HepG2 (cell line): ENCODE results near the gene PCSK2. TPM values are rescaled to one million over a fixed set of nuclear protein-coding genes. Genes with fewer than 3 reads are reported as not detected.
A peak's percentile ranks its signal among the peaks of the same experiment; 100 is the strongest.

Source experiments
- EHMT2 ChIP-seq: fragments of 200-600 bp; sonication (generic); IDR thresholded peaks from 2 replicates; pipeline ENCODE4 v1.7.0; 2017; ENCODE audit warnings: antibody characterized with exemption, low read depth, low read length, borderline replicate concordance
- FOXA1 ChIP-seq, 2 experiments: fragments of 450-650 bp in 1 of 2; sonication (generic) in 1 of 2; formaldehyde crosslinking in 1 of 2; IDR thresholded peaks; 2 replicates each; pipeline versions ENCODE4 v1.4.0 to v1.6.1; 2016 to 2020; ENCODE audit warnings: missing genetic modification reagents in 1 of 2
- FOXA3 ChIP-seq: IDR thresholded peaks from 2 replicates; pipeline ENCODE4 v1.6.1; 2016; ENCODE audit warnings: missing genetic modification reagents, missing compliant biosample characterization
- GZF1 ChIP-seq: sonication (generic); formaldehyde crosslinking; IDR thresholded peaks from 2 replicates; pipeline ENCODE4 v1.5.1; 2020; ENCODE audit warnings: mild to moderate bottlenecking, missing genetic modification reagents
- KDM3A ChIP-seq: IDR thresholded peaks from 2 replicates; pipeline ENCODE4 v1.6.1; 2018; ENCODE audit warnings: low read depth, missing compliant biosample characterization
- KLF16 ChIP-seq, 2 experiments: sonication (generic) in 1 of 2; formaldehyde crosslinking in 1 of 2; IDR thresholded peaks; 2 replicates each; pipeline versions ENCODE4 v1.6.1 to v1.8.0; 2016 to 2023; ENCODE audit warnings: missing genetic modification reagents in 2 of 2, missing compliant biosample characterization in 1 of 2
- MAFK ChIP-seq, 2 experiments: IDR thresholded peaks in 1 of 2; conservative IDR thresholded peaks in 1 of 2; 2 replicates each; pipeline ENCODE4 v1.6.1; 2011; ENCODE audit warnings: improper control_type of control experiment in 2 of 2, low read length in 2 of 2
- MLLT10 ChIP-seq: sonication (generic); formaldehyde crosslinking; IDR thresholded peaks from 2 replicates; pipeline ENCODE4 v1.4.0; 2020; ENCODE audit warnings: missing genetic modification reagents
- NFKB2 ChIP-seq: sonication (generic); formaldehyde crosslinking; IDR thresholded peaks from 2 replicates; pipeline ENCODE4 v1.4.0; 2020; ENCODE audit warnings: missing genetic modification reagents, borderline replicate concordance
- PHF21A ChIP-seq: sonication (generic); formaldehyde crosslinking; IDR thresholded peaks from 2 replicates; pipeline ENCODE4 v1.5.0; 2020; ENCODE audit warnings: mild to moderate bottlenecking, missing genetic modification reagents
- PHF8 ChIP-seq: sonication (generic); formaldehyde crosslinking; IDR thresholded peaks from 2 replicates; pipeline ENCODE4 v1.5.0; 2020; ENCODE audit warnings: missing genetic modification reagents
- PRDM10 ChIP-seq: sonication (generic); formaldehyde crosslinking; IDR thresholded peaks from 2 replicates; pipeline ENCODE4 v1.4.0; 2020; ENCODE audit warnings: low read depth, missing genetic modification reagents
- USF2 ChIP-seq, 2 experiments: sonication (generic) in 1 of 2; formaldehyde crosslinking in 1 of 2; IDR thresholded peaks; 2 replicates each; pipeline versions ENCODE4 v1.5.1 to v1.6.1; 2011 to 2020; ENCODE audit warnings: borderline replicate concordance in 1 of 2, low read depth in 1 of 2, low read length in 1 of 2, mild to moderate bottlenecking in 1 of 2, missing genetic modification reagents in 1 of 2, moderate library complexity in 1 of 2
- ZBTB37 ChIP-seq: sonication (generic); formaldehyde crosslinking; IDR thresholded peaks from 2 replicates; pipeline ENCODE4 v1.4.0; 2020; ENCODE audit warnings: mild to moderate bottlenecking, missing genetic modification reagents
- ZFP36 ChIP-seq: fragments of 150-350 bp; IDR thresholded peaks from 2 replicates; pipeline ENCODE4 v1.6.1; 2018; ENCODE audit warnings: borderline replicate concordance, low read length, low read depth; ENCODE audit not compliant: partially characterized antibody
- ZNF33A ChIP-seq: sonication (generic); formaldehyde crosslinking; IDR thresholded peaks from 2 replicates; pipeline ENCODE4 v1.5.1; 2020; ENCODE audit warnings: missing genetic modification reagents, mild to moderate bottlenecking, moderate library complexity, borderline replicate concordance
- ZNF850 ChIP-seq: sonication (generic); formaldehyde crosslinking; conservative IDR thresholded peaks from 2 replicates; pipeline ENCODE4 v1.9.0; 2021; ENCODE audit warnings: mild to moderate bottlenecking, missing genetic modification reagents
- polyA plus RNA-seq, 8 experiments: library from polyadenylated mRNA; depleted of rRNA in 3 of 8; stranded (reverse) in 7 of 8; unstranded in 1 of 8; fragments of >200 nt; fragmentation: Illumina TruSeq in 4 of 8; extraction: Trizol in 4 of 8; gene quantifications; 2 replicates each; pipeline versions ENCODE4 v1.2.1 to v1.2.3, GENCODE V29; 2011 to 2016; ENCODE audit warnings: low read depth in 4 of 8, missing spikeins in 1 of 8, mixed read lengths in 1 of 8; ENCODE audit not compliant: insufficient read depth in 1 of 8
- total RNA-seq, 5 experiments: library from RNA; depleted of rRNA; stranded (reverse); fragments of >200 nt; fragmentation: Illumina TruSeq; extraction: Trizol; gene quantifications; 2 replicates each; pipeline ENCODE4 v1.2.3, GENCODE V29; 2016; ENCODE audit warnings: low read depth in 1 of 5
- TF ChIP-seq, protein P1 (sequence below): IDR thresholded peaks from 2 replicates; pipeline ENCODE4 v1.6.1; 2016; ENCODE audit warnings: mild to moderate bottlenecking, missing biosample characterization, missing genetic modification reagents
- TF ChIP-seq, protein P2 (sequence below): sonication (generic); formaldehyde crosslinking; IDR thresholded peaks from 2 replicates; pipeline ENCODE4 v1.8.0; 2022; ENCODE audit warnings: missing genetic modification reagents, mild to moderate bottlenecking, inconsistent platforms, borderline replicate concordance

Gene PCSK2
- total and polyA plus RNA-seq, 2 of the 13 experiments (the other 11 are each of a cell fraction or from before 2014, with no cell fraction given), result not detected

GRCh38 chr20:17315407-17316231, 88.8 kb downstream of the PCSK2 start (continued):
- TF ChIP-seq, protein P1, sequence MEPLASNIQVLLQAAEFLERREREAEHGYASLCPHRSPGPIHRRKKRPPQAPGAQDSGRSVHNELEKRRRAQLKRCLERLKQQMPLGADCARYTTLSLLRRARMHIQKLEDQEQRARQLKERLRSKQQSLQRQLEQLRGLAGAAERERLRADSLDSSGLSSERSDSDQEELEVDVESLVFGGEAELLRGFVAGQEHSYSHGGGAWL, result no peak
- no peak for TF ChIP-seq EHMT2
- no peak for TF ChIP-seq FOXA1 (IDR thresholded peaks at IDR 0.05)
- 0 out of 2 replicates have a peak, but pooled peaks have one; percentile 34 for TF ChIP-seq FOXA1 (CRISPR knock-in tag; IDR thresholded peaks at IDR 0.05)
- TF ChIP-seq ZNF33A (CRISPR knock-in tag), result no peak
- TF ChIP-seq KLF16 (CRISPR knock-in tag; IDR thresholded peaks at IDR 0.05), result no peak
- TF ChIP-seq PHF21A (CRISPR knock-in tag), result peak; percentile 46; the same call in 1 of the 2 replicates
- TF ChIP-seq PHF8, result no peak
- no peak for TF ChIP-seq MLLT10
- TF ChIP-seq PRDM10, result no peak
- TF ChIP-seq ZFP36, result no peak
- TF ChIP-seq ZNF850 (CRISPR knock-in tag), result no peak
- 0 out of 2 replicates have a peak, but pooled peaks have one; percentile 19 for TF ChIP-seq FOXA3 (CRISPR knock-in tag)
- TF ChIP-seq ZBTB37 (CRISPR knock-in tag), result no peak
- no peak for TF ChIP-seq KDM3A (CRISPR knock-in tag)
- no peak for TF ChIP-seq MAFK (conservative IDR thresholded peaks at IDR 0.05 in 1 of 2, IDR thresholded peaks at IDR 0.05 in 1 of 2; ENCODE audit: low read length in 2 of 2)
- no peak for TF ChIP-seq GZF1 (CRISPR knock-in tag)
- no peak for TF ChIP-seq NFKB2 (CRISPR knock-in tag)
- TF ChIP-seq, protein P2, sequence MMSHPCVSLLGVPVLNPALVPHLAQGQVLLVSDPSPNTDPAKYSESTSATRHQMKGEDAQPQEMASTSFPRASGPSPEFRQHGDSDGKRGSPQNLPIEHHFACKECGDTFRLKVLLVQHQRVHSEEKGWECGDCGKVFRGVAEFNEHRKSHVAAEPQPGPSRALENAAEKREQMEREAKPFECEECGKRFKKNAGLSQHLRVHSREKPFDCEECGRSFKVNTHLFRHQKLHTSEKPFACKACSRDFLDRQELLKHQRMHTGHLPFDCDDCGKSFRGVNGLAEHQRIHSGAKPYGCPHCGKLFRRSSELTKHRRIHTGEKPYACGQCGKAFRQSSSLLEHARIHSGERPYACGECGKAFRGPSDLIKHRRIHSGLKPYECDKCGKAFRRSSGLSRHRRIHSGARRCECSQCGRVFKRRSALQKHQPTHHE, result no peak
- no peak for TF ChIP-seq USF2 (IDR thresholded peaks at IDR 0.05; ENCODE audit: low read depth, low read length)
- TF ChIP-seq USF2 (CRISPR knock-in tag; IDR thresholded peaks at IDR 0.05; ENCODE audit: borderline replicate concordance), result no peak
